Measurements from ENCODE around the gene GALNT16.

GRCh38 chr14:69368381-69368780 is 108.4 kb downstream of the GALNT16 start:
- TF ChIP-seq, protein P1, sequence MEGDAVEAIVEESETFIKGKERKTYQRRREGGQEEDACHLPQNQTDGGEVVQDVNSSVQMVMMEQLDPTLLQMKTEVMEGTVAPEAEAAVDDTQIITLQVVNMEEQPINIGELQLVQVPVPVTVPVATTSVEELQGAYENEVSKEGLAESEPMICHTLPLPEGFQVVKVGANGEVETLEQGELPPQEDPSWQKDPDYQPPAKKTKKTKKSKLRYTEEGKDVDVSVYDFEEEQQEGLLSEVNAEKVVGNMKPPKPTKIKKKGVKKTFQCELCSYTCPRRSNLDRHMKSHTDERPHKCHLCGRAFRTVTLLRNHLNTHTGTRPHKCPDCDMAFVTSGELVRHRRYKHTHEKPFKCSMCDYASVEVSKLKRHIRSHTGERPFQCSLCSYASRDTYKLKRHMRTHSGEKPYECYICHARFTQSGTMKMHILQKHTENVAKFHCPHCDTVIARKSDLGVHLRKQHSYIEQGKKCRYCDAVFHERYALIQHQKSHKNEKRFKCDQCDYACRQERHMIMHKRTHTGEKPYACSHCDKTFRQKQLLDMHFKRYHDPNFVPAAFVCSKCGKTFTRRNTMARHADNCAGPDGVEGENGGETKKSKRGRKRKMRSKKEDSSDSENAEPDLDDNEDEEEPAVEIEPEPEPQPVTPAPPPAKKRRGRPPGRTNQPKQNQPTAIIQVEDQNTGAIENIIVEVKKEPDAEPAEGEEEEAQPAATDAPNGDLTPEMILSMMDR (IDR thresholded peaks at IDR 0.05; ENCODE audit: borderline replicate concordance, extremely low read depth, low read length, poor library complexity, severe bottlenecking) = no peak
- no peak for TF ChIP-seq EZH2 (IDR thresholded peaks at IDR 0.05; ENCODE audit: borderline replicate concordance, low read depth, low read length, severe bottlenecking)
